Measurements from ENCODE around the gene NKD2. TPM values are rescaled to one million over a fixed set of nuclear protein-coding genes. Genes with fewer than 3 reads are reported as not detected.

NKD2 gene
- total and polyA plus RNA-seq, 2 of the 4 experiments (the other 2 are of a cell fraction), result not detected

- H4K91ac ChIP-seq (ENCODE audit: insufficient read depth, low read depth, low read length), result no peak overlapping the region
- no peak overlapping the region for H4K8ac ChIP-seq (ENCODE audit: low read depth in 2 of 2, low read length in 2 of 2)
- BruUV-seq (replicated peaks), result no TSS peak
- ChIA-PET POLR2A (ENCODE audit: unreplicated experiment) (no interaction called here), CTCF (no interaction called here)
- dilution Hi-C loops (cut with HindIII; ENCODE audit: low sequenced_read_pairs, unreplicated experiment) (no loop called here), intact Hi-C loops (cut with micrococcal nuclease) (no loop called here), in situ Hi-C loops (cut with MboI; ENCODE audit: low sequenced_read_pairs) (no loop called here)
- DNase-seq (no peak), ATAC-seq (ENCODE audit: low read depth) (peak; percentile 59)
- H3K14ac ChIP-seq (replicated peaks; ENCODE audit: low read depth, low read length), result no peak overlapping the region
- H2AK9ac ChIP-seq (replicated peaks; ENCODE audit: low read depth, low read length, poor library complexity), result no peak overlapping the region
- H3K27me3 ChIP-seq (ENCODE audit: control insufficient read depth, insufficient read depth, low read length), result peaks cover 44% of the 10 kb centered on the region
- H3K4me2 ChIP-seq (ENCODE audit: low read depth, low read length), result peak overlapping the region; percentile 20; the same call in 1 of the 2 replicates
- peak overlapping the region; percentile 47 for H3K4ac ChIP-seq (ENCODE audit: low read depth, low read length)
- H3K56ac ChIP-seq (ENCODE audit: extremely low read depth, insufficient read depth, low read length), result no peak overlapping the region
- H2BK120ac ChIP-seq (ENCODE audit: low read depth, low read length), result no peak overlapping the region
- WGBS, 2 experiments (ENCODE audit: extremely low coverage in 2 of 2, insufficient read length in 1 of 2), result no CpG with 5 or more reads among the region's 4 CpGs
- TF ChIP-seq CEBPB (IDR thresholded peaks at IDR 0.05; ENCODE audit: low read depth, low read length), result no peak
- no peak for TF ChIP-seq USF2 (IDR thresholded peaks at IDR 0.05; ENCODE audit: low read depth, low read length)
- TF ChIP-seq MXI1 (IDR thresholded peaks at IDR 0.05; ENCODE audit: borderline replicate concordance, low read depth, low read length), result no peak
- TF ChIP-seq MAZ (IDR thresholded peaks at IDR 0.05; ENCODE audit: borderline replicate concordance, low read depth, low read length), result no peak
- no peak for TF ChIP-seq BHLHE40 (IDR thresholded peaks at IDR 0.05; ENCODE audit: low read depth, low read length)
- no peak for TF ChIP-seq RFX5 (IDR thresholded peaks at IDR 0.05; ENCODE audit: low read depth, low read length)
- no peak for TF ChIP-seq CHD1 (IDR thresholded peaks at IDR 0.05; ENCODE audit: low read depth, low read length)
- no peak for TF ChIP-seq POLR2A (IDR thresholded peaks at IDR 0.05; ENCODE audit: low read depth, low read length)
- no peak for TF ChIP-seq FOS (IDR thresholded peaks at IDR 0.05; ENCODE audit: low read depth, low read length)
- no peak for TF ChIP-seq RAD21 (IDR thresholded peaks at IDR 0.05; ENCODE audit: low read length)
- no peak for TF ChIP-seq ELK1 (IDR thresholded peaks at IDR 0.05; ENCODE audit: borderline replicate concordance, low read depth, low read length)
- no peak for TF ChIP-seq RCOR1 (IDR thresholded peaks at IDR 0.05; ENCODE audit: insufficient replicate concordance, low read length)
- TF ChIP-seq CTCF (conservative IDR thresholded peaks at IDR 0.05; ENCODE audit: low read depth, low read length), result no peak
- TF ChIP-seq MAFK (IDR thresholded peaks at IDR 0.05; ENCODE audit: low read depth, low read length), result no peak
- no peak for TF ChIP-seq SMC3 (IDR thresholded peaks at IDR 0.05; ENCODE audit: low read depth, low read length)
- H4K5ac ChIP-seq (ENCODE audit: low read depth, low read length), result peak overlapping the region; percentile 3; the same call in 1 of the 2 replicates
- H2BK15ac ChIP-seq (ENCODE audit: low read depth, low read length), result no peak overlapping the region
- no peaks in the 10 kb centered on the region for H3K9me1 ChIP-seq (ENCODE audit: insufficient read depth, low read length)
- H4K20me1 ChIP-seq (ENCODE audit: insufficient read depth, low read length), result no peaks in the 10 kb centered on the region
- no peaks in the 10 kb centered on the region for H3K79me1 ChIP-seq (ENCODE audit: low read depth in 1 of 2, low read length in 2 of 2)
- H2BK5ac ChIP-seq (ENCODE audit: low read depth, low read length, poor library complexity, severe bottlenecking), result no peak overlapping the region
- no peak overlapping the region for H2BK20ac ChIP-seq (ENCODE audit: low read depth, low read length)
- H2AK5ac ChIP-seq (ENCODE audit: low read depth, low read length), result no peak overlapping the region
- no peak overlapping the region for H3K9ac ChIP-seq (ENCODE audit: low read depth, low read length)
- no peaks in the 10 kb centered on the region for H3K36me3 ChIP-seq (ENCODE audit: control insufficient read depth, insufficient read depth, low read length)
- no peak overlapping the region for H3K4me3 ChIP-seq (ENCODE audit: insufficient read depth, low read depth, low read length)
- H3K23ac ChIP-seq (ENCODE audit: low read depth, low read length), result no peak overlapping the region
- H2AFZ ChIP-seq (replicated peaks; ENCODE audit: low read length, poor library complexity), result no peak overlapping the region
- peaks cover 10% of the 10 kb centered on the region; the same call in 1 of the 2 replicates for H3K4me1 ChIP-seq (ENCODE audit: control insufficient read depth, insufficient read depth, low read length)
- H3K18ac ChIP-seq (ENCODE audit: low read depth, low read length), result peak overlapping the region; percentile 13; the same call in 1 of the 2 replicates
- H3K27ac ChIP-seq (ENCODE audit: insufficient read depth, low read length), result no peak overlapping the region
- no peaks in the 10 kb centered on the region for H3K9me3 ChIP-seq (ENCODE audit: control insufficient read depth, insufficient read depth, low read length)
Observed at GRCh38 chr5:997001-997474, 11.6 kb upstream of the NKD2 start.

All from IMR-90 (cell line).